Endothelial cell (in vitro differentiated cells): ENCODE measurements around the gene MPP3. TPM values are rescaled to one million over a fixed set of nuclear protein-coding genes. Genes with fewer than 3 reads are reported as not detected.

Experiments used
- DNase-seq: peaks from one replicate; pipeline ENCODE4 v3.0.0; 2021; ENCODE audit warnings: low spot score
- H3K27ac Mint-ChIP-seq: one replicate; pipeline ENCODE4 v1.8.0; 2021; ENCODE audit warnings: mixed read lengths, inconsistent platforms; ENCODE audit not compliant: unreplicated experiment
- H3K27me3 Mint-ChIP-seq: one replicate; pipeline ENCODE4 v1.8.0; 2021; ENCODE audit warnings: mild to moderate bottlenecking, moderate library complexity, mixed read lengths, inconsistent platforms; ENCODE audit not compliant: unreplicated experiment
- H3K36me3 Mint-ChIP-seq: one replicate; pipeline ENCODE4 v1.8.0; 2021; ENCODE audit warnings: mild to moderate bottlenecking, low read depth, mixed read lengths, inconsistent platforms; ENCODE audit not compliant: unreplicated experiment
- H3K4me1 Mint-ChIP-seq: one replicate; pipeline ENCODE4 v1.8.0; 2021; ENCODE audit warnings: mild to moderate bottlenecking, mixed read lengths, inconsistent platforms; ENCODE audit not compliant: unreplicated experiment
- H3K4me3 Mint-ChIP-seq: one replicate; pipeline ENCODE4 v1.8.0; 2021; ENCODE audit warnings: mild to moderate bottlenecking, mixed read lengths, inconsistent platforms; ENCODE audit not compliant: unreplicated experiment
- H3K9me3 Mint-ChIP-seq: one replicate; pipeline ENCODE4 v1.8.0; 2021; ENCODE audit warnings: mixed read lengths, inconsistent platforms; ENCODE audit not compliant: unreplicated experiment
- CTCF ChIP-seq: fragments of 200-600 bp; sonication (generic); IDR thresholded peaks from one replicate; pipeline ENCODE4 v1.5.0; 2021; ENCODE audit warnings: antibody characterized with exemption; ENCODE audit not compliant: unreplicated experiment
- total RNA-seq: library from RNA; stranded (reverse); fragmentation: NEBNext Ultra II Directional; extraction: Animal tissue kit (Norgen Biotek cat#: 25700); gene quantifications from one replicate; pipeline ENCODE4 v1.2.1, GENCODE V29; 2021; ENCODE audit not compliant: unreplicated experiment

Gene MPP3
- total RNA-seq, 1 donor from 2014 or later, result 5.2 TPM

- no peak for DNase-seq
- Mint-ChIP-seq H3K36me3 (no peaks in the 10 kb centered on the region), H3K4me3 (no peak overlapping the region), H3K27me3 (peaks cover 6% of the 10 kb centered on the region), H3K27ac (no peak overlapping the region), H3K9me3 (no peaks in the 10 kb centered on the region), H3K4me1 (peaks cover 20% of the 10 kb centered on the region)
- no peak for TF ChIP-seq CTCF
Measured at GRCh38 chr17:43825567-43825966, 7.4 kb downstream of the MPP3 start.

- H3K27ac Mint-ChIP-seq, result no peak overlapping the region
- no peaks in the 10 kb centered on the region for H3K36me3 Mint-ChIP-seq
- no peaks in the 10 kb centered on the region for H3K9me3 Mint-ChIP-seq
- peaks cover 19% of the 10 kb centered on the region for H3K4me1 Mint-ChIP-seq
- no peak overlapping the region for H3K4me3 Mint-ChIP-seq
- TF ChIP-seq CTCF, result no peak
- H3K27me3 Mint-ChIP-seq, result peaks cover 7% of the 10 kb centered on the region
- no peak for DNase-seq
Measured at GRCh38 chr17:43823350-43824084, 9.4 kb downstream of the MPP3 start.

- no peak overlapping the region for H3K27ac Mint-ChIP-seq
- no peaks in the 10 kb centered on the region for H3K36me3 Mint-ChIP-seq
- no peak for DNase-seq
- TF ChIP-seq CTCF, result no peak
- H3K9me3 Mint-ChIP-seq, result no peaks in the 10 kb centered on the region
- H3K27me3 Mint-ChIP-seq, result peaks cover 7% of the 10 kb centered on the region
- peaks cover 11% of the 10 kb centered on the region for H3K4me1 Mint-ChIP-seq
- H3K4me3 Mint-ChIP-seq, result no peak overlapping the region
Measured at GRCh38 chr17:43822570-43823190, 10.3 kb downstream of the MPP3 start.

GRCh38 chr17:43820759-43821158 lies 12.2 kb downstream of the MPP3 start:
- H3K36me3 Mint-ChIP-seq, result no peaks in the 10 kb centered on the region
- DNase-seq, result no peak
- TF ChIP-seq CTCF, result no peak
- no peak overlapping the region for H3K27ac Mint-ChIP-seq
- no peaks in the 10 kb centered on the region for H3K9me3 Mint-ChIP-seq
- H3K4me1 Mint-ChIP-seq, result peaks cover 8% of the 10 kb centered on the region
- no peak overlapping the region for H3K4me3 Mint-ChIP-seq
- H3K27me3 Mint-ChIP-seq, result peaks cover 6% of the 10 kb centered on the region

- DNase-seq, result no peak
- Mint-ChIP-seq H3K27me3 (peaks cover 4% of the 10 kb centered on the region), H3K9me3 (no peaks in the 10 kb centered on the region), H3K4me1 (peaks cover 17% of the 10 kb centered on the region), H3K36me3 (peaks cover 6% of the 10 kb centered on the region), H3K27ac (no peak overlapping the region), H3K4me3 (no peak overlapping the region)
- no peak for TF ChIP-seq CTCF
Measured at GRCh38 chr17:43818966-43819365, 14.0 kb downstream of the MPP3 start.
